CD4-positive, alpha-beta T cell treated with Interleukin-10 for 1 hour (primary cell): ENCODE data around the gene ZMYM4.
A peak's percentile ranks its signal among the peaks of the same experiment; 100 is the strongest.
"Not testable (repeated sequence)": the region's sequence is repeated elsewhere in the genome, so short reads cannot be mapped to it uniquely, and the experiment has no call there.

ENCODE experiments used
- DNase-seq: peaks from one replicate; pipeline ENCODE4 v3.0.0-alpha.2; 2020

ZMYM4 gene

GRCh38 chr1:35268282-35269200 is at the start of gene ZMYM4:
Gene ZMYM4 (plus strand): TSS chr1:35268709. CDS start chr1:35269047, 338 bp downstream.
- peak; percentile 93 for DNase-seq

GRCh38 chr1:35220976-35221375 is 47.5 kb upstream of the ZMYM4 start:
- peak; percentile 22 for DNase-seq

- no peak for DNase-seq
Measured at GRCh38 chr1:35222322-35223083, 46.0 kb upstream of the ZMYM4 start.

GRCh38 chr1:35223084-35223630 is 45.4 kb upstream of the ZMYM4 start:
- DNase-seq = no peak

- DNase-seq = no peak
Measured at GRCh38 chr1:35226546-35226945, 42.0 kb upstream of the ZMYM4 start.

GRCh38 chr1:35229587-35230360 is 38.7 kb upstream of the ZMYM4 start:
- no peak for DNase-seq

- no peak for DNase-seq
Measured at GRCh38 chr1:35231287-35231686, 37.2 kb upstream of the ZMYM4 start.

GRCh38 chr1:35236772-35237171 is 31.7 kb upstream of the ZMYM4 start:
- DNase-seq = not testable (repeated sequence)

- no peak for DNase-seq
Measured at GRCh38 chr1:35243691-35244090, 24.8 kb upstream of the ZMYM4 start.

GRCh38 chr1:35247256-35247655 is 21.3 kb upstream of the ZMYM4 start:
- DNase-seq = no peak

GRCh38 chr1:35253941-35254340 is 14.6 kb upstream of the ZMYM4 start:
- DNase-seq = no peak

GRCh38 chr1:35255276-35255675 is 13.2 kb upstream of the ZMYM4 start:
- DNase-seq = no peak

- DNase-seq = no peak
Measured at GRCh38 chr1:35259561-35259960, 8.9 kb upstream of the ZMYM4 start.

- no peak for DNase-seq
Measured at GRCh38 chr1:35261412-35262120, 6.9 kb upstream of the ZMYM4 start.

- no peak for DNase-seq
Measured at GRCh38 chr1:35264035-35264434, 4.5 kb upstream of the ZMYM4 start.

- DNase-seq = no peak
Measured at GRCh38 chr1:35264871-35265270, 3.6 kb upstream of the ZMYM4 start.

GRCh38 chr1:35266306-35266705 is 2.2 kb upstream of the ZMYM4 start:
- DNase-seq = no peak

GRCh38 chr1:35269201-35269988 is 886 bp downstream of the ZMYM4 start:
- DNase-seq = no peak

GRCh38 chr1:35269989-35270289 is 1.4 kb downstream of the ZMYM4 start:
- no peak for DNase-seq

- no peak for DNase-seq
Measured at GRCh38 chr1:35270836-35271235, 2.3 kb downstream of the ZMYM4 start.

GRCh38 chr1:35274197-35274596 is 5.7 kb downstream of the ZMYM4 start:
- no peak for DNase-seq
